ENCODE measurements around the gene STXBP4.
"Not testable (repeated sequence)": the region's sequence is repeated elsewhere in the genome, so short reads cannot be mapped to it uniquely, and the experiment has no call there.

Gene STXBP4

DNA sequence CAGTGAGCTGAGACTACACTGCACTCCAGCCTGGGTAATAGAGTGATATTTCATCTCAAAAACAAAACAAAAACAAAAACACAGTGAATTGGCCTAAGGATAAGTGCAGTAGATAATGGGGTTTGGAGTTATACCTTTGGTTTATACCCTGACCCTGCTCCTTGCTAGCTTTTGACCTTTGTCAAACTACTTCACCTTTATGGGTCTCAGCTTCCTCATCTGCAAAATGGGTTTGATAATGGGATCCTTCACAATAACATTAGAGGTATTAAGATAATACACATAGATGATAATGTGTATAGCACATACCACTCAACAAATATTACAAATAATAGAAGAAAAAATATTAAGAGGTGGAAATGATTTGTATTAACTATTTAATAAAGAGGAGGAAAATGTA is 85.9 kb downstream of the STXBP4 start:
- no peak for DNase-seq (ENCODE audit: low read depth in 3 of 3, low spot score in 1 of 3)

DNA sequence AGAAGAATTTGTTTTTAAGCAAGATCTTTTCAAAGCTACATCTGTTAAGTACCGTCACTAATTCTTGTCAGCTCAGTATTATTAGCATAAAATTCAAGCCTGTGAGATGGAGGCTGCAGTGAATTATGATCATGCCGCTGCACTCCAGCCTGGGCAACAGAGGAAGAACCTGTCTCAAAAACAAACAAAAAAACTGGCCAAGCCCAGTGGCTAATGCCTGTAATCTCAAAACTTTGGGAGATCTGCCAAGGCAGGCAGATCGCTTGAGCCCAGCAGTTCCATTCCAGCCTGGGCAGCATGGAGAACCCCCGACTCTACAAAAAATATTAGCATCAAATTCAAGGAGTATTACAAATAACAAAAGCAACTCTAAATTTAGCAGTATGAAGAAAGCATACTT is 88.0 kb downstream of the STXBP4 start:
- DNase-seq (ENCODE audit: low read depth in 3 of 3, low spot score in 1 of 3): no peak

DNA sequence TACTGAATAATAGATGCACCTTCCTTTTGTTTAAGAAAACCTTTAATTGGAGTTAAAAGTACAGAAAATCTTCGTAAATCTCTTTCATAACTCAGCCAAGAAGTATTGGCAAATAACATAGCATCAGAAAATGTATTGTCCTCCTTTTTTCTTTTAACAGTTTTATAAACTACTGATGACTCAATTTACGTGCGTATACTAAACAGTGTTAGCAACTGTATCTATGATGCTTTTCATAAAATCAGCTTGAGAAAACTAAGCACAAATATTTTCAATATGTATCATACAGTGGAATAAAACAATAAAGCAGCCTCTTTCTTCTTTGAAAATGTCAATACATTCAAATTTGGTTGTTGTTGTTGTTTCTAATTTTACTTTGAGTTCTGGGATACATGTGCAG is 88.6 kb downstream of the STXBP4 start:
- no peak for DNase-seq (ENCODE audit: low read depth in 3 of 3, low spot score in 1 of 3)

DNA sequence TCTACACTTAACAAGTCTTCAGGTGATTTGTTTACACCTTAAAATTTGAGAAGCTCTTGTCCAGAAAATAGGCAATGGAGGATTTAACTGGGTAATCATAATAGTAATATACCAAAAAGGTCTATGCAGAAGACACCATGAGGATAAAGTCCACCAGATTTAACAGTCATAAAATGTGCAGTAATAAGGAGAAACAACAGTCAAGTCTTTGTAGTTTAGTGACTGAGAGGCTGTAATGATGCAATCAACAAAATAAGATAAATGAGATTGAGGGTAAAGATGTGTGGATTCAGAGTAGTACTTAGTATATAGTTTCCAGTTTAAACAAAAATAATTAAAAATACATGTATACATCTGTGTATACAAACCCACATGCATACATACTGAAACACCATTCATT is 91.2 kb downstream of the STXBP4 start:
- DNase-seq (ENCODE audit: low read depth in 3 of 3, low spot score in 1 of 3): no peak

DNA sequence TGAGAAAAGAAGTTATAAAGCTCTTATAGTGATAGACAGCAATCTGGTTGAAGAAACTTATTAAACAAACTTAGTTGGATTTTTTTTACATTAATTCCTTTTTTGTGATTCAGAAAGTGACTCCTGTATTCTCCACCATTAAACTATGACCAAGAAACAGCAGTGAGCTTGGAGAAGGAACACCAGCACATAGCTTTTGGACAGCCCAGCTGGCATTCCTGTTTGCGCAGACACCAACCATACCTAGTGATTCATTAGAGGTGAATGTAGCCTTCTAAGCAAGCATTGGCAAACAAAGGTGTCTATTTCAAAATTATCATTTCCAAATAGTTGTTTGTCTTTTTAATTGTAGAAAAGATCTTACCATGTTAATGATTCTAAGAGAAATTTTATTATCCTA is 94.4 kb downstream of the STXBP4 start:
- no peak for DNase-seq (ENCODE audit: low read depth in 3 of 3, low spot score in 1 of 3)

DNA sequence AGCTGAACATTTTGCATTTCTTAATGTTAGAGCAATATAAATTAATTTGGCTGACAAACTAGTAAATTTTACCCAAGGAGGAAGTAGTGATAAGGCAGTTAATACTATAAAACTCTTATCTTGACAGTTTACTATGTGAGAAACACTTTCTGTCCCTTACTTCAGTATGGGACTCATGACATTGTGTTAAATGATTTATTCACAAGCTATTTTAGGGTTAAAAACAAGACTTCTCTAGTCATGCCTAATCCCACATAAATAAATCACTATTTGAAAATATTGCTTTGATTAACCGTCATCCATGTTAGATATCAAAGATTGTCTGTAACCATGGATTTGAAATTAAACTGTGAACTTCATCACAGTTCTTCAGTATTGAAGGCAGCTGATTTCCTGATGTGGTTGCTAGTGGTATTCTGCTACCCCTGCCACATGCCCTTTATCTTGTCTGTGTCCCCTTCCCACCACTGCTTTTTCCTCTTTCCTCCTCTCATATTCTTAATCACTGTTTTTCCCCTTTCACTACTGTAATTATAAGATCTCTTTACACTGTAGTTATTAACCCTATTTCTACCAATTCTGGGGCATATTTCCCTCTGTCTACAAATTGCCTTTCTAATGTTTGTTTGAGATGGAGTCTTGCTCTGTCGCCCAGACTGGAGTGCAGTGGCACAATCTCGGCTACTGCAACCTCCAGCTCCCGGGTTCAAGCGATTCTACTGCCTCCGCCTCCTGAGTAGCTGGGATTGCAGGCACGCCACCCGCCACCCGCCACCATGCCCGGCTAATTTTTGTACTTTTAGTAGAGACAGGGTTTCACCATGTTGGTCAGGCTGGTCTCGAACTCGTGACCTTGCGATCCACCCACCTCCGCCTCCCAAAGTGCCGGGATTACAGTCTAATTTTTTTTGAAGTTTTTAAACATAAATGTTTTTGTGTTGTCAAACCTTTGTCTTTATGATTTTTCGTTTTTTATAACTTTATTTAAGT is 95.6 kb downstream of the STXBP4 start:
- no peak for DNase-seq (ENCODE audit: low read depth in 3 of 3, low spot score in 1 of 3)

DNA sequence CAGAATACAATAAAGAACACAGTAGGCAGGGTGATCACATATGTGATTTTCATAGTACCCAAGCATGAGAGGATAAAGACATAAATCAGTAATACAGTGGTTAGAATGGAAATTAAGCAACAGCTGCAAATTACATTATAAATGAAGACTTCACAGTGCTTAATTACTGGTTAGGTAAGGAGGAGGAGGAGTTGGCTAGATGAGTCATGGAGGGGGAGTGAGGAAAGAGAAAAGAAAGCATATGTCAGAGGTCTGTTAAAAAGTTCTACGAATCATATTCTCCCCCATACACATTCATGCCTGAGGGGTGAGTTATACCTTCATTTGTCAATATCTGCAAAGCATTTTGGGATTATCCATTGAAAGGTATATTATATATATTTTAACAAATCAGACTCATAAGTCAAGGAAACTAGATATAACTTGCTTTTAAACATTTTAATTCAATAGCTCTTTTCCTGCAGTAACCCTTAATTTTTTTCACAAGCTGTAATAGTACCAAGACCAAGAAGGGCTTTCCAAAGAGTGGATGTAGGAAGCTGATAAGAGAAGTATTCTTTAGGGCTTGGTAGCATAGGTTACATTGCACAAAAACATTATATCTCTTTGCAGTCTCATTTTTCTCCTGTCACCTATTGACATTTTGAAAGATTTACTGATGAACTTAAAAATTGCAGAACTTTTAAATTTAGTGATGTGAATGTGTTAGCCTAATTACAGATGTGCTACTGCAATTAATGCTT is 99.3 kb downstream of the STXBP4 start:
- no peak for DNase-seq (ENCODE audit: low read depth in 3 of 3, low spot score in 1 of 3)

DNA sequence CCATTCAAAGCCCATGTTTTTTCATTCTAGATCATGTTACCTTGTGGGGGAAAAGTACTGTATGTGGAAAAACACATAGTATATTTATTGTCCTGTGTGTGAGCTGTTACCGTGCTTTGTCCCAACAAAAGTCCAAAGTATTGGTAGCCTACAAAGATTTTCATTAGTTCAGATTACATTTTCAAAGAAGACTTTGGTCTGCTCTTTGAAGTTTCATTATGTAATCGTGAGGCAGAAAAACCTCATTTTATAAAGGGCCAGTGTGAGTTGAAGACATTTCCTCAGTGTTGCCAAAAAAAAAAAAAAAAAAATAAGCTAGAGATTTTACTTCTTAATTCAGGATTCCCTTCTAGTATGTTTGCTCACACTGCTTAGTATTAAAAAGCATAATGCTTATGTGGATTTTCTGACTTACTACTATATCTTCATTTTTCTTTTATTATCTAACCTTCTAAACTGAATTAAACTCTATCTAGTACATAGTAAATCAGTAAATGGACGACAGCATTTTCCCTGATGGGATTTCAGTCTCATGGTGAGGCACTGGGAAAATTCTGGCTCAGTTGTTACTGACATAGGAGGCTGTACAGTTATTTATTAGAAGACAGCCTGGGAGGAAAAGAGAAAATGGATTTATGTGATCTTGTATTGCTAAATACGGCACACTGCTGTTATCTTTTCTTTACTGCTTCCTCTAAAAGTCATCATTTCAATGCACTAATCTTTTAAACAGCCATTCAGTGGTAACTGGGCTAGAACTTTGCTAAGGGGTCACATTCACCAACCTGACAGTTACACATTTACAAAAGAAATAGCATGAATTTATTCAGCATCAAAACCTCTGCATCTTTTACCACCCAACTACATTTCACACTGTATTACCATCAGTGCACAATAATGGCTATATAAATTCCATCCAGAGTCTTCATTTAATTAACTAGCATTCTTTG is 100.6 kb downstream of the STXBP4 start:
- no peak for DNase-seq (ENCODE audit: low read depth in 3 of 3, low spot score in 1 of 3)

DNA sequence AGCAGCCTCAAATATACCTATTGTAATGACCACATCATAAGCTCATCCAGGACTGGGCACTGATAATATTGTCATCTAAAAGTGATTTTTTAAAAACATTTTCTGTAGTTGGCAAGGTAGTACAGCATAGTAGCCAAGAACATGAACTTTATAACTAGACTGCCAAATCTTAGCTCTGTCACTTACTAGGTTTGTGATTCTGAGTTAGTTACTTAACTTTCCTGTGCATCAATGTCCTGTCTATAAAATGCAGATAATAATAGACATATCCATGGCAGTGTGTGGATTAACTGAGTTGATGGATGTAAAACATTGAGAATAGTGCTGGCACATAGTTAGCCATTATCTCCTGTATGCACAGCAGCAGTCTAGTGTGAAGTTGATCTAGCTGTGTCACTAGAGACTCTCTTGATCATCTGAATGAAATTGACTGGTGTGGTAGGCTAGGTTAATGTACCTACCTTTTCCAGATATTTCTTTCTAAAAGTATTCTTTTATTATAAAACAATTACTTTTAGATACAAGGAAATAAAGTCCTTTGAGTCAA is 101.5 kb downstream of the STXBP4 start:
- DNase-seq (ENCODE audit: low read depth in 3 of 3, low spot score in 1 of 3): no peak

DNA sequence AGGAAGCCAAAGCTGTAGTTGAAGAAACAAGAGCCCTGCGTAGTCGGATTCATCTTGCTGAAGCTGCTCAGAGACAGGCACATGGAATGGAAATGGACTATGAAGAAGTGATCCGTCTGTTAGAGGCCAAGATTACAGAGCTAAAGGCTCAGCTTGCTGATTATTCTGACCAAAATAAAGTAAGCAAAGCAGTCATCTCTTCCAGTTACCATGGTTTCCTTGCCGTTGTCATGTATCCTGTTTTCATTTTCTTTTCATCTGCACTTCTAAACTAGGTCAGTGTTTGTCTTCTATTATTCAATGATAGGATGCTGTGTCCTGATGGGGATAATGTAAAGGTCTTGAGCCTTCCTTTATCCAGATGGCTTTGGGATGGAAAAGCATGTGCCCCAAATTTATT is 104.3 kb downstream of the STXBP4 start:
- DNase-seq (ENCODE audit: low read depth in 3 of 3, low spot score in 1 of 3): no peak

DNA sequence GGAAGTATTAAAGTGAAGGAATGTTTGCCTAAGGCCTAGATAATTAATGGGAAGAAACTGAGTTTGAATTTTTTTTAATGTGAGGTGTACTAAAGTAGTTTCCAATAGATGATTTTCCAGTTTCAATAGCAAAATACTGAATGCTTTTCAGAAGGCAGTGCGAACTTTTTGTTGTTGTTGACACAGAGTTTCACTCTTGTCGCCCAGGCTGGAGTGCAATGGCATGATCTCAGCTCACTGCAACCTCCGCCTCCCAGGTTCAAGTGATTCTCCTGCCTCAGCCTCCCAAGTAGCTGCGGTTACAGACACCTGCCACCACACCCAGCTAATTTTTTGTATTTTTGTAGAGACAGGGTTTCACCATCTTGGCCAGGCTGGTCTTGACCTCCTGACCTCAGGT is 104.9 kb downstream of the STXBP4 start:
- DNase-seq (ENCODE audit: low read depth in 3 of 3, low spot score in 1 of 3): not testable (repeated sequence)

DNA sequence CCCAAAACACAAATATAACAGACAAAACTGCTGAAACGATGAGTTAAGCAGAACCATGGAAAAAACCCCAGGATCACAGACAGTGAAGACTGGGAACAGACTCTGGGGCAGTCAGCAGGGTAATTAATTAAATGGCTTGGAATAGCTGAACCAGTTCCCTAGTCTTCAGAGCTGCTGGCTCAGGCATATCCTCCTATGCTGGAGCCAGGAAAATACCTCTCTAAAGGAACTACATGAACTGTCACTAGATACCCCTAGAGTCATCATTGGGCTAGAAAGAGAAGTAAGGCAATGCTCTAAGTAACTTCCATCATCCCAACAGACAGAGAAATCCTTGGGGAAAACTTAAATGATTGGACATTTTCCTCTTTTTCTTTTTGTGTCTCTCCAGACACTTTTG is 113.0 kb downstream of the STXBP4 start:
- no peak for DNase-seq (ENCODE audit: low read depth in 3 of 3, low spot score in 1 of 3)

DNA sequence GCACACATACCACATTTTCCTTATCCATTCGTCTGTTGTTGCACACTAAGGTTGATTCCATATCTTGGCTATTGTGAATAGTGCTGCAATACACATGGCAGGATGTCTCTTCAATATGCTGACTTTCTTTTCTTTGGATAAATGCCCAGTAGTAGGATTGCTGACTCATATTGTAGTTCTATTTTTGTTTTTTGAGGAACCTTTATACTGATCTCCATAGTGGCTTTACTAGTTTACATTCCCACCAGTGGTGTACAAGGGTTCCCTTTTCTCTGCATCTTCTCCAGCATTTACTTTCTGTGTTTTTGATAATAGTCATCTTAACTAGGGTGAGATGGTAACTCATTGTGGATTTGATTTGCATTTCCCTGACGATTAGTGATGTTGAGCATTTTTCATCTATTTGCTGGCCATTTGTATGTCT is 118.1 kb downstream of the STXBP4 start:
- no peak for DNase-seq (ENCODE audit: low read depth in 3 of 3, low spot score in 1 of 3)

DNA sequence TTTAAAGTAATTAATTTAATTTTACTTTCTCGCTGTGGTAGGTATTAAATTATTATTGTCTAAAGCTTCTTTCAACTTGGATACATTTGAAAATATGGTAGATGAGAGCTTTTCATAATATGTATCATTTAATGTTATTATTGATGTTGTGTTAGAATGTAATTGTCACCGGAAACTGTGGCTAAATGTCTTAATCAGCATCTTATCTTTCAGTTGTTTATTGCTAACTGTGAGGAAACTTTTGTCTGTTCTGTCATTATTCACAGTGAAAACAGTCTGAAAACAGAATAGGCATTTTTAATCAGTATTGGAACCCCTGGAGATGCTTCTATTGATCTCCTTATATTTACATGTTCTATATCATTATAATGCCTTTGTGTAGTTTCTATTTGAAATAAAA is 120.7 kb downstream of the STXBP4 start:
- no peak for DNase-seq (ENCODE audit: low read depth in 3 of 3, low spot score in 1 of 3)

DNA sequence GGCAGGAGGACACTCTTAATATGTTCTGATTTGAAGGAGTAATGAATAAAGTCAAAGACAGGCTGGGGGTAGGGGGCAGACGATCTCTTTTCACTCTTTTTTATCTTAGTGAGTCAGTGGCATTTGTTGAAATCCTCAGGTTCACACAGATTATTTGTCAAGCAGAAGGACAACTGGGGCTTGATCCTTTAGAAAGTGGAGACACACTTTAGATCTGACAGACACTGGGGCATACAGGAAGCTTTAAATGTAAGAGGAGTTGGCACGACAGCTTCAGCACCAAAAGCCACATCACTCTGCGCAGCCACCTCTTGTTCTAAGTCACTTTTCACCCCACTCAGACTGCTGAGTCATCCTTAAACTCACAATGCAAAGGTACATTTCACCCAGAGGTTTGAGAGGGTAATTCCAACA is 121.5 kb downstream of the STXBP4 start:
- DNase-seq (ENCODE audit: low read depth in 3 of 3, low spot score in 1 of 3): peak in 2 of 3 donors; percentile 5 to 24

DNA sequence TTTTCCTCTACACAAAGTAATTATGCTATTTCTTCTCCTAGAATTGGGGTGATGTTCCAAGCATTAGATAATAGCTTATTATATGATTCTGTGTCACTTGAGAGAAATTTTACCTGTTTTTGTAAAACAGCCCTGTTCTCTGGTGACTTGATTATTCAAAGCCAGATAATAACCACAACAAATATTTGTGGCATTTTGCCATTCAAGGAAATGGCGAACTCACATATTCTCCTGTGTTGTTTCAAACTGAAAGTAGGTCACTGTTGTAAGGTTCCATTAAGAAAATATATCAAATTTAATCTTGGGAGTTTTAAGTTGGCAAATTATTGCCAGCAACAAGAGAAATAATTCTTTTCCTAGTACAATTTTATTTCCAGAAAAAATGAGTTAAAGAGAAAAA is 124.8 kb downstream of the STXBP4 start:
- no peak for DNase-seq (ENCODE audit: low read depth in 3 of 3, low spot score in 1 of 3)

DNA sequence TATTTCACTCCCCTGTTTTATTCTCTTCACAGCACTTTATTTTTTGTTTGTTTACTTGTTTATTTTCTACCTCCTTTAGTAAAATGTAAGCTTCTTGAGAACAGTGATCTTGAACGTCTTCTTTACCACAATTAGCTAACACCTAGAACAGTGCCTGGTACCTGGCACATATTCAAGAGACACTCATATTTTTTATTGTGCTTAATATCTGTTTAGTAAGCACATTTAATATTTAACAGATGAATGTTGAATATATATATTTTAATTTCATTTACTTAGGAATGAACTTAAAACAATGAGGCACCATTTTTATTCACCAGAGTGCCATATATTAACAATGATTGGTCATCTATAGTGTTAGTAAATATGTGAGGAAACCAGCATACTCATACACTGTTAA is 130.2 kb downstream of the STXBP4 start:
- no peak for DNase-seq (ENCODE audit: low read depth in 3 of 3, low spot score in 1 of 3)

DNA sequence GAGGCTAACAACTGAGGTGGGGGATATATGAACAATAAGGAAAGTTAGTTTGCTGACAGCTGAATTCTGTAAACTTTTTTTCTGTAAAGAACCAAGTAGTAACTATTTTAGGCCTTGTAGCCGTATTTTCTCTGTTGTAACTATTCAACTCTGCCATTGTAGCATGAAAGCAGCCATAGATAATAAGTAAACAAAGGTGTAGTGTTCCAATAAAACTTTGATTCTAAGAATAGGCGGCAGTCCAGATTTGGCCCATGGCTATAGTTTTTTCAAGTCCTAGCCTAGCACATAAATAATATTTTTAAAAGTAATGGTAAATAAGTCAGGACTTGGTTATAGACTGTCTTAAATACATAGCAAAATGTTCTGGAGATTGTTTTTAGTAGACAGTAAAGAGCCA is 142.0 kb downstream of the STXBP4 start:
- no peak for DNase-seq (ENCODE audit: low read depth in 3 of 3, low spot score in 1 of 3)

DNA sequence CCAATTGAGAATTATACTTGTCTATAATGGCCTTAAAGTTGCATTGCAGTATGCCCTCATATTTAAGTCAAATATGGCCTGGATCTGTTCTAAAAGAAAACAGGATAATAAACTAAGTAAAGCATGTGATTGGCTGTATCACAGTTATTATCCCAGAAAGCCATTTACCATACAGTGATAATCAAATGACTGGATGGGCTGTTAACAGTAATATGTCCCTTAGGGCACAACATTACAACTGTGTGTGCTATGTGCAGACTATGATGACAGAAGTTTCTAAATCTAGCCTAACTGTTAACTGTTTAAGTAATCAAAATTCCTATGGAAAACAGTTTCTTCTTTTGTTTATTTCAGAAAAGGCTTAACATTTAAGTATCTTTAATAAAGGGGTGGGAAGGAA is 145.7 kb downstream of the STXBP4 start:
- DNase-seq (ENCODE audit: low read depth in 3 of 3, low spot score in 1 of 3): no peak

DNA sequence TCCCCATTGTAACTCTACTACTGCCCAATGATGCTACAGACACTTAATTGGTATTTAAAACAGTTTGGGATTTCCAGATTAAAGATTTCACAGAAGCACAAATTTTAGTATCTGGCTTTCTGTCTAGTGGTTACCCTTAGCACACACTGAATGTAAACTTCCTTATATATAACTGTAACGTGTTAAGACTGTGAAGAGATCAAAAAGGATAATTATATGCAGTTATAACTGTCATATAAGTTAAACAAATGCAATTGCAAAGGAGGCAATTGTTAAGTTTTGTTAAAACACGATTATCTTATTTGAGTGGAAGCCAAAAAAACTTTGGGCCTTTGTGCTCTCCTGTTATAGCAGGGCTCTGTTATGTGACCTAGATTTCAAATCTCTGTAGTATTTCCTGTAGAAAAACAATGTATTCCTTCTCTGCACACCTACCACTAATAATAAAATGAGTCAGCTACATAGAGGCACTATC is 147.9 kb downstream of the STXBP4 start:
- DNase-seq (ENCODE audit: low read depth in 3 of 3, low spot score in 1 of 3): no peak

DNA sequence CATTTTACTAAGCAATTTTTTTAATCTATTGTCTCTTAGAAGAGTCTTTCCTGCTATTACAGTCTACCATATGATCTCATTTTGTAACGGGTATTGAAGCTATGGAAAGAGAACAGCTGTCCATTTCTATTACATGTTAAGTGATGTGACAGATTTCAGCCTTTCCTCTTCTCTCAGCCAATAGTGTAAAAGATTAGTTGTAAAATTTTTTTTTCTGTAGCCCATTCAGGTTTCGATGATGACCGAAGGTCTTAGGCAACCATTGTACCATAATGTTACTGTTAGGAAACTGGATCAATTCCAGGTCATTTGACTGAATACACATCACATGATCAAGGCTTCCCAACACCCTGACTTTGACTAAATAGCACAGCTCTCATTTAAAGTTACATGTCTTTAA is 148.6 kb downstream of the STXBP4 start:
- DNase-seq (ENCODE audit: low read depth in 3 of 3, low spot score in 1 of 3): no peak
